AG09319 (cell line): ENCODE measurements around the gene LRRFIP2.
"Not testable (repeated sequence)": the region's sequence is repeated elsewhere in the genome, so short reads cannot be mapped to it uniquely, and the experiment has no call there.

ENCODE experiments used
- DNase-seq: peaks from one replicate; pipeline ENCODE4 v3.0.0-alpha.2; 2010; ENCODE audit warnings: low read depth; ENCODE audit errors: extremely low read depth
- TF ChIP-seq, protein P1 (sequence below): IDR thresholded peaks from 2 replicates; pipeline ENCODE4 v1.5.1; 2011; ENCODE audit warnings: low read depth, mild to moderate bottlenecking, inconsistent platforms, low read length, moderate library complexity

LRRFIP2 gene

DNA sequence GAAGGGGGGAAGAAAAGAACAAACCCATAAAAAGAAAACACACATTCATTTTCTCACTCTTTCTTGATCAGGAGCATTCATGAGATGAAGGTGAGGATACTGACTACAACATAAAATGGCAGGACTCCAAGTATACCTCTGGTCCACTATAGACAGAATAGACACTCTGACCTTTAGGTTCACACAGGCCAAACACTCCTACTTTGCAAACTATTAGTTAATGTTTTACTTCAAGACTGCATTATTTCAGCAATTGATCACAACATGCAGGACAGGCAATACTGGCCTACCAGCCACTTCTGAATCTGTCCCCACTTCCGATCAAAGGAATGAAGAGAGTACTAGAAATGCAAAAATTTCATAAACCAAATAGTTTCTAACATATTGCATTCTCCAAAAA is 47.0 kb downstream of the LRRFIP2 start:
- TF ChIP-seq, protein P1, sequence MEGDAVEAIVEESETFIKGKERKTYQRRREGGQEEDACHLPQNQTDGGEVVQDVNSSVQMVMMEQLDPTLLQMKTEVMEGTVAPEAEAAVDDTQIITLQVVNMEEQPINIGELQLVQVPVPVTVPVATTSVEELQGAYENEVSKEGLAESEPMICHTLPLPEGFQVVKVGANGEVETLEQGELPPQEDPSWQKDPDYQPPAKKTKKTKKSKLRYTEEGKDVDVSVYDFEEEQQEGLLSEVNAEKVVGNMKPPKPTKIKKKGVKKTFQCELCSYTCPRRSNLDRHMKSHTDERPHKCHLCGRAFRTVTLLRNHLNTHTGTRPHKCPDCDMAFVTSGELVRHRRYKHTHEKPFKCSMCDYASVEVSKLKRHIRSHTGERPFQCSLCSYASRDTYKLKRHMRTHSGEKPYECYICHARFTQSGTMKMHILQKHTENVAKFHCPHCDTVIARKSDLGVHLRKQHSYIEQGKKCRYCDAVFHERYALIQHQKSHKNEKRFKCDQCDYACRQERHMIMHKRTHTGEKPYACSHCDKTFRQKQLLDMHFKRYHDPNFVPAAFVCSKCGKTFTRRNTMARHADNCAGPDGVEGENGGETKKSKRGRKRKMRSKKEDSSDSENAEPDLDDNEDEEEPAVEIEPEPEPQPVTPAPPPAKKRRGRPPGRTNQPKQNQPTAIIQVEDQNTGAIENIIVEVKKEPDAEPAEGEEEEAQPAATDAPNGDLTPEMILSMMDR: no peak
- DNase-seq: no peak

- no peak for DNase-seq
- TF ChIP-seq, protein P1: no peak
Measured at GRCh38 chr3:37126856-37127255, 47.5 kb downstream of the LRRFIP2 start.

- no peak for DNase-seq
- TF ChIP-seq, protein P1: no peak
Measured at GRCh38 chr3:37125195-37126073, 48.9 kb downstream of the LRRFIP2 start.

DNA sequence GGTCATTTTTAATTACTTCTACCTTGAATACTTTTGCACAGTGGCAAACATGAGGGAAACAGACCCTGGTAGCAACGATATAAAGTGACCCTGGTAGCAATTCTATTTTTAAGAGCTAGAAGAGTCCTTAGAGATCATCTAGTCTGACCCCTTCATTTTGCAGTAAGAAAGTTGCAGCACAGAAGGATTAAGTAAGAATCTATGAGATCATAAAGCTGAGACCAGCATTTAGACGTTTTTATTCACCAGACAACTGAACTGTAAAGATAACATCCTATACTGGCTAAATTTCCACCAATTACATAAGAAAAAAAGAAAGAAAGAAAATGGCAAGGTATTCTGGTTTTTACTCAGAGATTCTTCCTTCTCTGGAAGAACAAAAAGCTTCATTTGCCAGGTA is 49.9 kb downstream of the LRRFIP2 start:
- TF ChIP-seq, protein P1: no peak
- no peak for DNase-seq

DNA sequence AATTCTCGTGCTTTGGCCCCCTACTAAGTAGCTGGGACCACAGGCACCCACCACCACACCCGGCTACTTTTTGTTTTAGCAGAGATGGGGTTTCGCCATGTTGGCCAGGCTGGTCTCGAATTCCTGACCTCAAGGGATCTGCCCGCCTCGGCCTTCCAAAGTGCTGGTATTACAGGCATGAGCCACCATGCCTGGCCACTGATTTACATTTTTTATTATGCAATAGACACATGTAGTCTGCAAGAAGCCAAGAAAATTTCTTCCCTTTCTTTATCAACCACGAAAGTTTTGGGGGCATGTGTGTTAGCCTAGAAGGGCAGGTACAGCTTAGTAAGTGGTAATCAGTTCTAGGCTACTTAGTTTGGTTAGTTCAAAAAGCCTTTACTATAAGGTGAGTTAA is 51.1 kb downstream of the LRRFIP2 start:
- no peak for DNase-seq
- TF ChIP-seq, protein P1: no peak

DNA sequence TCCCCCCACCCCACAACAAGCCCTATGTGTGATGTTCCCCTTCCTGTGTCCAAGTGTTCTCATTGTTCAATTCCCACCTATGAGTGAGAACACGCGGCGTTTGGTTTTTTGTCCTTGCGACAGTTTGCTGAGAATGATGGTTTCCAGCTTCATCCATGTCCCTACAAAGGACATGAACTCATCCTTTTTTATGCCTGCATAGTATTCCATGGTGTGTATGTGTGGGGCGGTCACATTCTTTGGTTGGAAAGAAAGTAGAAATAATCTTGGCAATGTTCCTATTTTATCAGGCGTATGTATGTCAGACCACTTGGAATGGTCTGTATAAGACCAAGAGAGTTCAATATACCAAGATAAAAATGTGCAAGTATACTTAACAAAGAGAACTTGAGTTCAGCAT is 52.3 kb downstream of the LRRFIP2 start:
- not testable (repeated sequence) for DNase-seq

- TF ChIP-seq, protein P1: no peak
- DNase-seq: no peak
Measured at GRCh38 chr3:37118163-37118562, 56.2 kb downstream of the LRRFIP2 start.

GRCh38 chr3:37117548-37117947 is 56.8 kb downstream of the LRRFIP2 start:
- DNase-seq: no peak
- TF ChIP-seq, protein P1: no peak
